HCT116 (cell line): ENCODE results near the gene PRTG. TPM values are rescaled to one million over a fixed set of nuclear protein-coding genes. Genes with fewer than 3 reads are reported as not detected.

Experiments
- ATAC-seq: fragments of 200-7000 bp; cut with Tn5 transposase; 2 replicates; pipeline ENCODE4 v1.9.1; 2020; ENCODE audit warnings: mild to moderate bottlenecking, moderate library complexity
- BruUV-seq: library from RNA; stranded (reverse); fragments of 400-500 nt; replicated peaks from 2 replicates; lab custom pipeline; 2021; lab: Mats Ljungman, UMichigan
- CTCF ChIA-PET: fragments of 300-600 bp; sonication (Branson Sonifier 250); formaldehyde crosslinking; loops from one replicate; lab custom pipeline; 2021; ENCODE audit warnings: antibody characterized with exemption; lab: Charles Lee
- POLR2A ChIA-PET: fragments of 300-600, 350-600 bp; sonication (Branson Sonifier 250); formaldehyde crosslinking; loops from one replicate; lab custom pipeline; 2021; ENCODE audit warnings: antibody characterized with exemption; lab: Charles Lee
- RAD21 ChIA-PET, 2 experiments: fragments of 300-600 bp; sonication (Branson Sonifier 250); formaldehyde crosslinking; loops; one replicate each; lab custom pipeline; 2023; ENCODE audit warnings: low total read pairs in 2 of 2; ENCODE audit not compliant: uncharacterized antibody in 2 of 2, unreplicated experiment in 2 of 2, low non-redundant PET in 1 of 2; lab: Charles Lee
- DNase-seq: peaks from one replicate; pipeline ENCODE4 v3.0.0-alpha.2; 2010; ENCODE audit warnings: low read depth, low spot score
- H2AFZ ChIP-seq: fragments of 200-600 bp; shearing (Covaris generic), sonication (generic); 2 replicates; pipeline ENCODE4 v1.6.1; 2017; ENCODE audit warnings: low read depth, mixed run types, mixed read lengths, antibody characterized with exemption, low read length; ENCODE audit not compliant: poor library complexity, severe bottlenecking
- H3K27ac ChIP-seq: 2 replicates; pipeline ENCODE4 v1.5.1; 2012; ENCODE audit warnings: low read depth, low read length
- H3K27me3 ChIP-seq: fragments of 200-600 bp; sonication (generic); 2 replicates; pipeline ENCODE4 v1.6.1; 2016; ENCODE audit warnings: mixed run types, low read length, mixed read lengths; ENCODE audit not compliant: insufficient read depth
- H3K36me3 ChIP-seq, 2 experiments: fragments of 200-500 bp in 1 of 2; fragments of 200-600 bp in 1 of 2; sonication (Bioruptor generic) in 1 of 2; sonication (generic) in 1 of 2; 2 replicates each; pipeline versions ENCODE4 v1.5.1 to v1.6.1; 2014 to 2016; ENCODE audit warnings: low read length in 2 of 2, inconsistent platforms in 1 of 2, mixed read lengths in 1 of 2, mixed run types in 1 of 2; ENCODE audit not compliant: insufficient read depth in 2 of 2, control insufficient read depth in 1 of 2
- H3K4me1 ChIP-seq, 2 experiments: fragments of 200-600 bp in 1 of 2; sonication (generic) in 1 of 2; 2 replicates each; pipeline versions ENCODE4 v1.5.1 to v1.6.1; 2012 to 2017; ENCODE audit warnings: low read length in 2 of 2, inconsistent platforms in 1 of 2, mild to moderate bottlenecking in 1 of 2, mixed read lengths in 1 of 2, mixed run types in 1 of 2, moderate library complexity in 1 of 2; ENCODE audit not compliant: insufficient read depth in 2 of 2, control insufficient read depth in 1 of 2
- H3K4me2 ChIP-seq: fragments of 200-600 bp; sonication (generic); 2 replicates; pipeline ENCODE4 v1.6.1; 2017; ENCODE audit warnings: mixed run types, low read length, mixed read lengths
- H3K4me3 ChIP-seq, 2 experiments: fragments of 200-600 bp in 1 of 2; sonication (generic) in 1 of 2; replicated peaks in 1 of 2; 2 replicates each; pipeline ENCODE4 v1.5.1; 2011 to 2016; ENCODE audit warnings: low read length in 2 of 2, control low read depth in 1 of 2, low read depth in 1 of 2, mild to moderate bottlenecking in 1 of 2, mixed read lengths in 1 of 2, mixed run types in 1 of 2
- H3K79me2 ChIP-seq: fragments of 200-600 bp; sonication (generic); 2 replicates; pipeline ENCODE4 v1.6.1; 2017; ENCODE audit warnings: mild to moderate bottlenecking, mixed run types, low read length, moderate library complexity, mixed read lengths; ENCODE audit not compliant: insufficient read depth
- H3K9ac ChIP-seq: fragments of 200-600 bp; sonication (generic); 2 replicates; pipeline ENCODE4 v1.6.1; 2016; ENCODE audit warnings: low read length, mixed read lengths
- H3K9me2 ChIP-seq: fragments of 200-600 bp; sonication (generic), shearing (Covaris generic); 2 replicates; pipeline ENCODE4 v1.6.1; 2017; ENCODE audit warnings: mixed run types, mild to moderate bottlenecking, moderate library complexity; ENCODE audit not compliant: insufficient read depth
- H3K9me3 ChIP-seq, 2 experiments: fragments of 200-500 bp in 1 of 2; fragments of 200-600 bp in 1 of 2; sonication (Bioruptor generic) in 1 of 2; sonication (generic) in 1 of 2; 2 replicates each; pipeline ENCODE4 v1.6.1; 2014 to 2017; ENCODE audit warnings: low read length in 2 of 2, mixed read lengths in 2 of 2, inconsistent platforms in 1 of 2, low read depth in 1 of 2, mild to moderate bottlenecking in 1 of 2, mixed run types in 1 of 2, moderate library complexity in 1 of 2; ENCODE audit not compliant: control insufficient read depth in 1 of 2, insufficient read depth in 1 of 2
- H4K20me1 ChIP-seq: fragments of 200-600 bp; sonication (generic), shearing (Covaris generic); 2 replicates; pipeline ENCODE4 v1.6.1; 2017; ENCODE audit warnings: mixed run types, mild to moderate bottlenecking, moderate library complexity; ENCODE audit not compliant: insufficient read depth
- CBX3 ChIP-seq: IDR thresholded peaks from 2 replicates; pipeline ENCODE4 v1.6.1; 2012; ENCODE audit warnings: low read depth
- EZH2phosphoT487 ChIP-seq: fragments of 200-600 bp; IDR thresholded peaks from 2 replicates; pipeline ENCODE4 v1.6.1; 2018; ENCODE audit warnings: antibody characterized with exemption, borderline replicate concordance
- POLR2A ChIP-seq: IDR thresholded peaks from 2 replicates; pipeline ENCODE4 v1.7.0; 2011; ENCODE audit warnings: borderline replicate concordance; ENCODE audit not compliant: insufficient read depth, insufficient read length; ENCODE audit errors: extremely low read depth
- POLR2AphosphoS5 ChIP-seq: IDR thresholded peaks from 2 replicates; pipeline ENCODE4 v1.6.1; 2011; ENCODE audit warnings: mild to moderate bottlenecking, low read depth, low read length, moderate library complexity
- RAD21 ChIP-seq: IDR thresholded peaks from 2 replicates; pipeline ENCODE4 v1.6.1; 2012; ENCODE audit warnings: low read depth, mild to moderate bottlenecking
- SIN3A ChIP-seq: IDR thresholded peaks from 2 replicates; pipeline ENCODE4 v1.6.1; 2012; ENCODE audit warnings: low read depth
- TCF7L2 ChIP-seq: IDR thresholded peaks from 2 replicates; pipeline ENCODE4 v1.7.0; 2011; ENCODE audit warnings: borderline replicate concordance, inconsistent platforms; ENCODE audit not compliant: insufficient read depth, insufficient read length; ENCODE audit errors: extremely low read depth
- ZBTB33 ChIP-seq: IDR thresholded peaks from 2 replicates; pipeline ENCODE4 v1.6.1; 2011; ENCODE audit warnings: mild to moderate bottlenecking, low read length, moderate library complexity; ENCODE audit not compliant: insufficient replicate concordance; ENCODE audit errors: extremely low read depth
- intact Hi-C: fragments of 100-400 bp; cut with micrococcal nuclease; formaldehyde crosslinking; loops from 2 replicates; pipeline ENCODE4 v1.10.0; 2022
- total RNA-seq: library from RNA; stranded (reverse); gene quantifications from one replicate; pipeline ENCODE4 v1.2.1, GENCODE V29; 2021; ENCODE audit not compliant: unreplicated experiment

Gene PRTG
- total RNA-seq, 1 experiment from 2014 or later = not detected

GRCh38 chr15:55784286-55784685 is 41.3 kb upstream of the PRTG start:
- ATAC-seq (no peak), DNase-seq (no peak)
- Histone ChIP-seq H3K9ac (no peak overlapping the region), H3K27ac (no peak overlapping the region), H3K79me2 (no peaks in the 10 kb centered on the region), H4K20me1 (no peaks in the 10 kb centered on the region), H3K4me2 (no peak overlapping the region), H3K4me3 (no peak overlapping the region), H3K36me3 (no peaks in the 10 kb centered on the region), H3K4me1 (no peaks in the 10 kb centered on the region), H3K27me3 (no peaks in the 10 kb centered on the region), H3K9me2 (no peaks in the 10 kb centered on the region), H3K9me3 (no peaks in the 10 kb centered on the region), H2AFZ (no peak overlapping the region)
- ChIA-PET RAD21 (no interaction called here), CTCF (interaction anchor here (1.4 to 2.4 kb wide), 2 partner anchors 11 to 567 kb away, joined by 3 to 17 read pairs; no protein-coding TSS in a partner anchor), POLR2A (interaction anchor here (0.5 to 1.0 kb wide), 2 partner anchors 10 to 31 kb away, joined by 3 to 4 read pairs; no protein-coding TSS in a partner anchor)
- BruUV-seq = no TSS peak
- intact Hi-C loops = no loop called here
- TF ChIP-seq SIN3A (no peak), TCF7L2 (no peak), RAD21 (no peak), POLR2A (no peak), POLR2AphosphoS5 (no peak), CBX3 (no peak), EZH2phosphoT487 (no peak), ZBTB33 (no peak)
